Large intestine (tissue), 3 donors: ENCODE results near the gene SLC35B2. TPM values are rescaled to one million over a fixed set of nuclear protein-coding genes. Genes with fewer than 3 reads are reported as not detected.

Source experiments
- DNase-seq, 2 donors: peaks; one replicate each; pipeline versions ENCODE4 v3.0.0 to v3.0.0-alpha.2; 2013
- H3K27ac ChIP-seq: one replicate; pipeline ENCODE4 v1.5.1; 2013; ENCODE audit warnings: low read length
- H3K27me3 ChIP-seq: 2 replicates; pipeline ENCODE4 v1.6.1; 2013; ENCODE audit warnings: low read length; ENCODE audit not compliant: control insufficient read depth, insufficient read depth
- H3K36me3 ChIP-seq: 2 replicates; pipeline ENCODE4 v1.6.1; 2013; ENCODE audit warnings: low read length; ENCODE audit not compliant: control insufficient read depth, insufficient read depth
- H3K4me1 ChIP-seq: one replicate; pipeline ENCODE4 v1.6.1; 2013; ENCODE audit warnings: low read length; ENCODE audit not compliant: control insufficient read depth, insufficient read depth
- H3K4me3 ChIP-seq: one replicate; pipeline ENCODE4 v1.5.1; 2013; ENCODE audit warnings: low read length
- H3K9me3 ChIP-seq: one replicate; pipeline ENCODE4 v1.6.1; 2013; ENCODE audit warnings: mild to moderate bottlenecking, low read depth, low read length, moderate library complexity; ENCODE audit not compliant: control insufficient read depth
- WGBS: methylation state at CpG from one replicate; pipeline ENCODE4 v1.1.5; 2013; ENCODE audit warnings: low lambda C conversion rate; ENCODE audit not compliant: insufficient coverage; 5-methylcytosine and 5-hydroxymethylcytosine counted together
- polyA plus RNA-seq: library from polyadenylated mRNA; unstranded; fragments of 120-200 nt; gene quantifications from one replicate; pipeline ENCODE4 v1.2.1, GENCODE V29; 2013

Gene SLC35B2
- polyA plus RNA-seq, 1 donor = 43.5 TPM

DNA sequence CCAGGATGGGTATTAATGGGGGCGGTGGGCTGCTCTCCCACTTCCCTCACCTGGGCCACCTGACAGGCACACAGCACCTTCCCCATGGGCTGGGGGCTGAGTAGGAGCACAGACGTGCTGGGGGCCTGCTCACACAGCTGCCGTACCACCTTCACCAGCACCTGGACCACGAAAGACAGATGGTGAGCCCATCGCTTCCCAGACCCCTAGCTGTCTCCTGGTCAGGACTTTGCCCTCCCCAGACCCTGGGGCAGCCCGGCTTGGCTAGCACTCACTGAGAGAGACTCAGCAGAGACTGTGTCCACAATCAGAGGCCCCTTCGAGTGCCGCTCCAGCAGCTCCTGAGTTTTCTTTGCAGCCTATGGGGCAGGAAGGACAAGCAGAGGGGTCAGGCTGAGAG, 43.8 kb upstream of the SLC35B2 start:
- H3K27ac ChIP-seq = no peak overlapping the region
- H3K36me3 ChIP-seq = peaks cover 63% of the 10 kb centered on the region
- no peak overlapping the region for H3K4me3 ChIP-seq
- H3K9me3 ChIP-seq = no peaks in the 10 kb centered on the region
- DNase-seq = no peak
- no CpG with 5 or more reads among the region's 8 CpGs for WGBS
- H3K4me1 ChIP-seq = peaks cover 17% of the 10 kb centered on the region
- peaks cover 19% of the 10 kb centered on the region for H3K27me3 ChIP-seq

DNA sequence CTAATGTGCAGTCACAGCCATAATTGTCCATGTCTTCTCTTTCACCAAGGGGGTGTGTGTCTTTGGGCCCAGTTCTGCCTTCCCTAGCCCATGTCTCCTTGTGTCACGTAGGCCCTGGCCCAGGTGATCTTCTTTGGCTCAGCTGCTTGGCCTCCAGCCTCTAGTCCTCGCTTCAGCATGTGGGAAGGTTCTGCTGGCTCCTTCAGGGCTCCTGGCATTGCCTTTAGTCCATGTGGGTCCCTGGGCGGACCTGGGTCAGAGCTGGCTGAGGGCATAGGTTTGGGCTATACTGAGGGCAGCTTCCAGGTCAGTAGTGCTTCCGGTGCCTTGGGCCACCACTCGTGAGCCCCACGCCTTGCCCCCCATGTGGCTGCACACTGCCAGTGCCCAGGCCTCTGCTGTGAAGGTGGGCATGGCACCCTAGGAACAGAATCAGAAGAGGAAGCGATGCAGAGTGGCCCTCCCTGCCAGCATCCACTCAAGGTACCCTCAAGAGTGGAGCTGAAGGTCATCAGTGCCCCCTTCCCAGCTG, 43.0 kb upstream of the SLC35B2 start:
- Histone ChIP-seq H3K36me3 (peaks cover 56% of the 10 kb centered on the region), H3K9me3 (no peaks in the 10 kb centered on the region), H3K4me1 (peaks cover 17% of the 10 kb centered on the region), H3K4me3 (no peak overlapping the region), H3K27me3 (peaks cover 27% of the 10 kb centered on the region), H3K27ac (no peak overlapping the region)
- 60% methylated on average over 1 of the region's 7 CpGs for WGBS
- DNase-seq = no peak

DNA sequence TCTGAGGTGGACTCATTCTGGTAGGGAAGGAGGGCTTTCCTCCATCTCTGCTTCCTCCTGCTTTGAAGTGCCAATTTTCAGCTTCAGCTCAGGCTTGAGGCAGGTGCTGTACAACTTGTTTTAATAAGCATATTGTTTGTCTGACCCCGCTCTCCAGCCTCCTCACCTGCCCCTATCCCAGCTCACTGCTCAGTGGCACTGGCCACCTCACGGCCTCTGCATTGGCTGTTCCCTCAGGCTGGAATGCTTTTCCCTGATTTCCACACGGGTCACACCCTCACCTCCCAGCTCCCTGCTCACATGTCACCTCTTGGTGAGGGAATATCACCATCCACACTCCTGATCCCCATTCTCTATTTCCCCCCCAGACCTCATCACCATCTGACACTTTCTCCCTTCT, 41.5 kb upstream of the SLC35B2 start:
- Histone ChIP-seq H3K9me3 (no peaks in the 10 kb centered on the region), H3K27ac (no peak overlapping the region), H3K4me3 (no peak overlapping the region), H3K4me1 (peaks cover 17% of the 10 kb centered on the region), H3K36me3 (peaks cover 41% of the 10 kb centered on the region), H3K27me3 (peaks cover 34% of the 10 kb centered on the region)
- no CpG with 5 or more reads among the region's 3 CpGs for WGBS
- no peak for DNase-seq

DNA sequence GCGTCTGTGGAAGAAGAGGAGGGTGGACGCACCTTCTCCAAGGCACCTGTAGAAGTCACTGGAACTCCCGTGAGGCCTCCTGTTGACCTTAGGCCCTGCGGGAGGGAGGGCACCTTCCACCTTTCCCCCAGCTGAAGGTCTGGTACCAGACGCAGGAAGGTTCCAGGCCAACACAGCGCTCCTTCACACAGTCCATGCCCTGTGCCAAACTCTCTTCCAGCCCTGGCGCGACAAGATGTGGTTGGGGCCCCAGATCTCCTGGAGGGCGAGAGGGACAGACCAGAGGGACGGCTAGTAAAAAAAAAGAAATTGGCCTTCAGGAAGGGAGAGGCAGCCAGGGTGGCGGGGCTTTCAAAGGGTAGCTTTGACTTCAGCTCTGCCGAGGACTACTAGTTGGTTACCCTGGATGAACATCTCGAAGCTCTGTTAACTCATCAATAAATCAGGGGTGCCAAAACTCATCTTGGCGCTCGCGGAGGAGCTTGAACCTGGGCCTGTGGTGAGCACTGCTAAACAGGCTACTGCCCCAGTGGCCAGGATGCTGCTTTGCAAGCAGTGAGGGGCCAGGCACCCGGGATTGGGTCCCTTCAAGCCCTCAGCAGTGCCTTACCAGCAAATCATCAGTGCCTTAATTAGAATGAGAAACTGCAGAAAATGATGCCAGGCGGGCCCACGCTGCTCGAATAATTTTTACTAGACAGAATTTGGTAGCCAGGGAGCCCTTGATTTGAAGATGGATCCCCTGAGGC, 40.9 kb upstream of the SLC35B2 start:
- Histone ChIP-seq H3K36me3 (peaks cover 34% of the 10 kb centered on the region), H3K4me3 (no peak overlapping the region), H3K27me3 (peaks cover 37% of the 10 kb centered on the region), H3K4me1 (peaks cover 17% of the 10 kb centered on the region), H3K27ac (no peak overlapping the region), H3K9me3 (no peaks in the 10 kb centered on the region)
- DNase-seq = peak in 1 of 2 donors; percentile 42
- WGBS = no CpG with 5 or more reads among the region's 20 CpGs

- H3K27ac ChIP-seq = no peak overlapping the region
- H3K27me3 ChIP-seq = peaks cover 44% of the 10 kb centered on the region
- H3K4me3 ChIP-seq = peak overlapping the region; percentile 35
- peaks cover 26% of the 10 kb centered on the region for H3K36me3 ChIP-seq
- no peaks in the 10 kb centered on the region for H3K9me3 ChIP-seq
- peak in 1 of 2 donors; percentile 51 for DNase-seq
- no CpG with 5 or more reads among the region's 86 CpGs for WGBS
- peaks cover 17% of the 10 kb centered on the region for H3K4me1 ChIP-seq
These were observed 40.0 kb upstream of the SLC35B2 start for GRCh38 chr6:44297063-44298038.

- H3K36me3 ChIP-seq = peaks cover 4% of the 10 kb centered on the region
- H3K27me3 ChIP-seq = peaks cover 63% of the 10 kb centered on the region
- H3K4me1 ChIP-seq = peaks cover 17% of the 10 kb centered on the region
- no peak overlapping the region for H3K27ac ChIP-seq
- H3K9me3 ChIP-seq = no peaks in the 10 kb centered on the region
- H3K4me3 ChIP-seq = no peak overlapping the region
- DNase-seq = no peak
- WGBS = no CpG with 5 or more reads among the region's 7 CpGs
These were observed 37.8 kb upstream of the SLC35B2 start for GRCh38 chr6:44294832-44295791.

DNA sequence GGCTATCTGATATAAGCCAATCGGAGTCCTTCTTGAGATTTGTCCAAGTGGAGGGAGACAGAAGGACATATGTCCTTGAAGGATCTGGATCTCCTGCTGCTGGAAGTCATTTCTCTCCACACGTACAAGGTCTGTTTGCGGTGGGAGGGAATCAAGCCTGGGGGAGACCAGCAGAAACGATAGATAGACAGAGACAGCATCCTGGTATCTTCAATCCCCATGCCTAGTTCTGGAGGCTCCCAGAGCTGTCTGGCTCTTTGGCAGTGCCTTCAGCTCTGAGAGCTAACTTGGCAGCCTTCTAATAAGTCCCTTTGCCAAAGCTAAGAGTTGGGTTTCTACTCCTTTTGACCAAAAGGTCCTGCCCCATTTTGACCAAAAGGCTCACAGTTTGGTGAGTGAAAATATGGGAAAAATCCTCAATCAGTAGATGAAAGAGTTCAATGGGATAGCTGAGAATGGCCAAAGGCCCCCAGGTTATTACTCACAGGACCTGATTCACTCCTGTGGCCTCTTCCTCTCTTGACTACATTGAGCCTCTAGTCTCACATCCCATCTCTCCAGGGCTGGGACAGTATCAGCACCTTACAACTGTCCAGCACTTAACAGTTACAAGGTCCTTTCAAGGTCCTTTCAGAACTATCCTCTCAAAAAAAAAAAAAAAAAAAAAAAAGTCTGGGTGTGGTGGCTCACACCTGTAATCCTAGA, 35.5 kb upstream of the SLC35B2 start:
- no peak for DNase-seq
- H3K4me1 ChIP-seq = peaks cover 9% of the 10 kb centered on the region
- H3K9me3 ChIP-seq = no peaks in the 10 kb centered on the region
- H3K27ac ChIP-seq = no peak overlapping the region
- H3K36me3 ChIP-seq = no peaks in the 10 kb centered on the region
- peaks cover 76% of the 10 kb centered on the region for H3K27me3 ChIP-seq
- no peak overlapping the region for H3K4me3 ChIP-seq
- WGBS = no CpG with 5 or more reads among the region's 4 CpGs

- Histone ChIP-seq H3K27ac (no peak overlapping the region), H3K9me3 (no peaks in the 10 kb centered on the region), H3K36me3 (no peaks in the 10 kb centered on the region), H3K4me3 (no peak overlapping the region), H3K27me3 (peaks cover 74% of the 10 kb centered on the region), H3K4me1 (peaks cover 2% of the 10 kb centered on the region)
- no CpG with 5 or more reads among the region's 4 CpGs for WGBS
- no peak for DNase-seq
These were observed 34.5 kb upstream of the SLC35B2 start for GRCh38 chr6:44291841-44292240.

GRCh38 chr6:44289726-44290260, 32.5 kb upstream of the SLC35B2 start:
- WGBS = no CpG with 5 or more reads among the region's 7 CpGs
- peaks cover 54% of the 10 kb centered on the region for H3K27me3 ChIP-seq

More at GRCh38 chr6:44289726-44290260, 32.5 kb upstream of the SLC35B2 start:
- no peaks in the 10 kb centered on the region for H3K4me1 ChIP-seq
- no peak overlapping the region for H3K4me3 ChIP-seq
- no peaks in the 10 kb centered on the region for H3K9me3 ChIP-seq
- no peak for DNase-seq
- H3K36me3 ChIP-seq = no peaks in the 10 kb centered on the region
- H3K27ac ChIP-seq = no peak overlapping the region
